Esophagus squamous epithelium (tissue), 4 donors: ENCODE results near the gene LIMCH1.

Experiments
- CTCF ChIP-seq, 6 experiments: fragments of 450-650 bp in 4 of 6; fragments of 200-600 bp in 2 of 6; sonication (generic) in 2 of 6; IDR thresholded peaks; one replicate each; pipeline ENCODE4 v1.5.1; 2016 to 2019; ENCODE audit warnings: antibody characterized with exemption in 6 of 6, mild to moderate bottlenecking in 4 of 6, moderate library complexity in 4 of 6
- POLR2A ChIP-seq, 4 donors: fragments of 450-650 bp; IDR thresholded peaks; one replicate each; pipeline ENCODE4 v1.6.1; 2017; ENCODE audit warnings: antibody characterized with exemption in 4 of 4, mild to moderate bottlenecking in 4 of 4, moderate library complexity in 3 of 4

GRCh38 chr4:41556526-41556925 is 18.6 kb downstream of the LIMCH1 start:
- TF ChIP-seq CTCF (IDR thresholded peaks at IDR 0.05) (no peak), POLR2A (IDR thresholded peaks at IDR 0.05) (no peak)
